Neural progenitor cell (in vitro differentiated cells): ENCODE data around the gene CRMP1.

Source experiments
- CTCF ChIP-seq: fragments of 200-600 bp; sonication (generic); IDR thresholded peaks from 2 replicates; pipeline ENCODE4 v1.5.1; 2017; ENCODE audit warnings: antibody characterized with exemption, mild to moderate bottlenecking
- EZH2 ChIP-seq: fragments of 200-600 bp; sonication (generic); IDR thresholded peaks from 2 replicates; pipeline ENCODE4 v1.6.1; 2017; ENCODE audit warnings: antibody characterized with exemption, mild to moderate bottlenecking, moderate library complexity
- EZH2phosphoT487 ChIP-seq: fragments of 200-600 bp; sonication (generic); IDR thresholded peaks from 2 replicates; pipeline ENCODE4 v1.6.1; 2017; ENCODE audit warnings: antibody characterized with exemption

GRCh38 chr4:5895287-5895686 is 2.4 kb upstream of the CRMP1 start:
- TF ChIP-seq CTCF (no peak), EZH2 (no peak), EZH2phosphoT487 (no peak)
